Activated CD8-positive, alpha-beta T cell treated with anti-CD3 and anti-CD28 coated beads, Interleukin-2, amount 10 ng/mL, durations not matched to agents 7 days and 5 days (primary cell): ENCODE results near the gene KBTBD13. TPM values are rescaled to one million over a fixed set of nuclear protein-coding genes. Genes with fewer than 3 reads are reported as not detected.
"Not testable (repeated sequence)": the region's sequence is repeated elsewhere in the genome, so short reads cannot be mapped to it uniquely, and the experiment has no call there.

ENCODE experiments used
- ATAC-seq: fragments of 150-1000 bp; cut with Tn5 transposase; one replicate; pipeline ENCODE4 v1.10.0; 2021; ENCODE audit warnings: moderate library complexity
- CTCF ChIA-PET: fragments of 350-600 bp; sonication (Branson Sonifier 250); formaldehyde crosslinking; loops from one replicate; lab custom pipeline; 2021; ENCODE audit warnings: antibody characterized with exemption; lab: Charles Lee
- POLR2A ChIA-PET: fragments of 350-600 bp; sonication (Branson Sonifier 250); formaldehyde crosslinking; loops from one replicate; lab custom pipeline; 2021; ENCODE audit warnings: antibody characterized with exemption; lab: Charles Lee
- DNase-seq: peaks from one replicate; pipeline ENCODE4 v3.0.0-alpha.2; 2020
- H3K27ac Mint-ChIP-seq: one replicate; pipeline ENCODE4 v1.8.0; 2021; ENCODE audit warnings: mild to moderate bottlenecking, mixed read lengths
- H3K27me3 Mint-ChIP-seq: one replicate; pipeline ENCODE4 v1.8.0; 2021; ENCODE audit warnings: low read depth, mixed read lengths
- H3K36me3 Mint-ChIP-seq: one replicate; pipeline ENCODE4 v1.8.0; 2021; ENCODE audit warnings: low read depth, mixed read lengths
- H3K4me1 Mint-ChIP-seq: one replicate; pipeline ENCODE4 v1.8.0; 2021; ENCODE audit warnings: low read depth, mixed read lengths
- H3K4me3 Mint-ChIP-seq: one replicate; pipeline ENCODE4 v1.8.0; 2021; ENCODE audit warnings: mild to moderate bottlenecking, mixed read lengths
- H3K9me3 Mint-ChIP-seq: one replicate; pipeline ENCODE4 v1.8.0; 2022; ENCODE audit warnings: mixed read lengths; ENCODE audit not compliant: insufficient read depth
- total RNA-seq, 2 experiments: library from RNA; stranded (reverse); gene quantifications; one replicate each; pipeline ENCODE4 v1.2.3, GENCODE V29; 2021

The KBTBD13 gene
- total RNA-seq, 2 experiments from 2014 or later = not detected

DNA sequence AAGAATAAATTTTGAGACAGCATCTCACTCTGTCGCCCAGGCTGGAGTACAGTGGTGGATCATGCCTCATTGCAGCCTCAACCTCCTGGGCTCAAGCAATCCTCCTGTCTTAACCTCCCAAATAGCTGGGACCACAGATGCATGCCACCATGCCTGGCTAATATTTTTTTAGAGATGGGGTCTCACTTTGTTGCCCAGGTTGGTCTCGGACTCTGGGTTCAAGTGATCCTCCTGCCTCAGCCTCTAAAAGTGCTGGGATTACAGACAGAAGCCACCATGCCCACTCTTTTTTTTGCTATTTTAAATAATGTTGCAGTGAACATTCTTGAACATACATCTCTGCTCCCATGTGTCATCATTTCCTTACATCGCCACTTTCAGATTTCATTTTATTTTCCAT, 38.1 kb upstream of the KBTBD13 start:
- H3K9me3 Mint-ChIP-seq = no peaks in the 10 kb centered on the region
- ChIA-PET POLR2A (no interaction called here), CTCF (interaction anchor here (1.2 kb wide), 1 partner anchor 15 kb away, joined by 3 read pairs; no protein-coding TSS in a partner anchor)
- H3K27me3 Mint-ChIP-seq = peaks cover 3% of the 10 kb centered on the region
- no peak overlapping the region for H3K27ac Mint-ChIP-seq
- no peak for DNase-seq
- H3K4me3 Mint-ChIP-seq = no peak overlapping the region
- no peak for ATAC-seq
- H3K4me1 Mint-ChIP-seq = peaks cover 6% of the 10 kb centered on the region
- no peaks in the 10 kb centered on the region for H3K36me3 Mint-ChIP-seq

DNA sequence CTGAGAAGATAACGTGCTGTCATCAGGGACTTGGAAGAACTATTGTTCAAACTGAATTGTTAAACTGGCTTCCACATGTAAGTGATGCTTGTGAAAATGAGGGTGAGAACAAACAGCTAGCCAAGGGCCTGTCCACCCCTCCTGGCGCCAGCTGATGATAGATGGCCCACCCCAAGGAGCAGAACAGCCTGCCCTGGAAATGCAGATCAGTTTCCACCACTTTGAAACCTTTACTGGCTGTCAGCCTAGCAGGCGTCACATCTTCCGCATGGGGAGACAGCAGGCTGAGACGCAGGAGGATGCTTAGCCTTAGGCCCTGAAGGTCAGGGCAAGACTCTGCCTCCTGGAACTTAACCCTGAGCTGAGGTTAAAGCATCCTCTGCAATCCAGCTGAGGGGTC, 37.7 kb upstream of the KBTBD13 start:
- no peaks in the 10 kb centered on the region for H3K36me3 Mint-ChIP-seq
- no peak overlapping the region for H3K4me3 Mint-ChIP-seq
- ChIA-PET CTCF (interaction anchor here (1.2 kb wide), 1 partner anchor 15 kb away, joined by 3 read pairs; no protein-coding TSS in a partner anchor), POLR2A (no interaction called here)
- H3K27me3 Mint-ChIP-seq = peaks cover 3% of the 10 kb centered on the region
- no peak for DNase-seq
- H3K9me3 Mint-ChIP-seq = no peaks in the 10 kb centered on the region
- peaks cover 2% of the 10 kb centered on the region for H3K4me1 Mint-ChIP-seq
- no peak overlapping the region for H3K27ac Mint-ChIP-seq
- ATAC-seq = no peak

DNA sequence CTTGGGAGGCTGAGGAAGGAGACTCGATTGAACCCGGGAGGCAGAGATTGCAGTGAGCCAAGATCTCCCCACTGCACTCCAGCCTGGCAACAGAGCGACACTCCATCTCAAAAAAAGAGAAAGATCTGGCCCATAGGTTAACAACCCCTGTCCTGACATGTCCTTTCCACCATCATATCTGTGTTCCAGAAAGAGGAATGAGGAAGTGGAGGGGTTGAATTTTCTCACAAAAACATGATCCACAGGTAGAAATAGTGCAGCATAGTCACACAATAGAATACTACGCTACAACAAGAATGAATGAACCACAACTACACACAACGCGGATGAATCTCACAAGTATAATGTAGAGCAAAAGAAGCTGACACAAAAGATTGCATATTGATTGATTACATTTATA, 36.1 kb upstream of the KBTBD13 start:
- no peaks in the 10 kb centered on the region for H3K4me1 Mint-ChIP-seq
- peaks cover 3% of the 10 kb centered on the region for H3K27me3 Mint-ChIP-seq
- no peak for DNase-seq
- H3K9me3 Mint-ChIP-seq = no peaks in the 10 kb centered on the region
- ChIA-PET CTCF (no interaction called here), POLR2A (no interaction called here)
- no peaks in the 10 kb centered on the region for H3K36me3 Mint-ChIP-seq
- no peak overlapping the region for H3K27ac Mint-ChIP-seq
- ATAC-seq = no peak
- H3K4me3 Mint-ChIP-seq = no peak overlapping the region

DNA sequence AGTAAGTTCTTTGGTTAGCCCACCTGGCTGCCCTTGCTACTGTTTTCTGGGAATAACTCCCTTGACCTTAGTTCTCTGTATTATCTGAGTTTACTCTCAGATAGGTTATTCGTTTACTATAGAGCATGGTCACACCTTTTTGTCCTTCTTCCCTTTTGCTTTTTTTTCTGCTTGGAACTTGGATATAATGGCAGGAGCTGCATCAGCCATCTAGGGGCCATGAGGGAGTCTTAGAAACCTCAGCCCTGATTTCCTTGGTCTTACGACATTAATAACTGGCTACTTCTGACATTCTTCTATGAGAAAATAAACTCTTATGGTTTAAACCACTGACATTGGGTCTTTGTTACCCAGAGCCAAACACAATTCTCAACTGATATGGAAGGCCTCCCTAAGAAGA, 34.8 kb upstream of the KBTBD13 start:
- H3K9me3 Mint-ChIP-seq = no peaks in the 10 kb centered on the region
- ChIA-PET CTCF (interaction anchor here (1.3 to 1.8 kb wide), 2 partner anchors 42 to 256 kb away, joined by 5 to 6 read pairs; no protein-coding TSS in a partner anchor), POLR2A (interaction anchor here (0.8 kb wide), 1 partner anchor 14 kb away, joined by 3 read pairs; no protein-coding TSS in a partner anchor)
- no peaks in the 10 kb centered on the region for H3K36me3 Mint-ChIP-seq
- H3K4me3 Mint-ChIP-seq = no peak overlapping the region
- H3K4me1 Mint-ChIP-seq = no peaks in the 10 kb centered on the region
- H3K27me3 Mint-ChIP-seq = peaks cover 3% of the 10 kb centered on the region
- ATAC-seq (no peak), DNase-seq (no peak)
- no peak overlapping the region for H3K27ac Mint-ChIP-seq

DNA sequence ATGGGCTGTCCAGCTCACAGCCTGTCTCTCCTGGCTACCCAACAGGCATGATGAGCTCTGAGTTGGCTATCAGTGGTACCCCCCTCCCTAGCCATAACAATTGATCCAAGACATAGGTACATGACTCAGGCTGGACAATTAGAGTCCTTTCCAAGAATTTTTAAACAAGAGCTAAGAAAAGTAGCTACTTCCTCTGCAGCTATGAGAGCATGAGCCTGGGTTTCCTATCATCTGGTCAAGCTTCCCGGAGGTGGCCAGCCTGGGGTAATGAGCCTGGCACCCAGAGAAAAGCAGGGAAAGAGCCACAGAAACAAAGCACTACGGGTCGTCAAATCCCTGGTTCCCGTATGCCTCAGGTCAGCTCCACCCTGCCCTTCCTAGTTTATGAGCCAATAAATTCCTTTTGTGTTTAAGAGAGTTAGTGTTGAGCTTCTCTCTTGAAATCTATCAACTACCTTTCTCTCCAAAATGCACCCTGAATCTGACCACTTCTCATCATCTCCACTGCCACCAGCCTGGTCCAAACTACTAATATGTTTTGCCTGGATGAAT, 33.7 kb upstream of the KBTBD13 start:
- H3K27me3 Mint-ChIP-seq = peaks cover 3% of the 10 kb centered on the region
- H3K9me3 Mint-ChIP-seq = no peaks in the 10 kb centered on the region
- DNase-seq (no peak), ATAC-seq (no peak)
- H3K4me1 Mint-ChIP-seq = no peaks in the 10 kb centered on the region
- ChIA-PET POLR2A (interaction anchor here (1.1 kb wide), 1 partner anchor 257 kb away, joined by 4 read pairs; no protein-coding TSS in a partner anchor), CTCF (interaction anchor here (1.0 to 3.2 kb wide), 8 partner anchors 9 to 255 kb away, joined by 3 to 23 read pairs (median 5); partner anchors contain the start of gene CLPX)
- no peak overlapping the region for H3K4me3 Mint-ChIP-seq
- H3K36me3 Mint-ChIP-seq = no peaks in the 10 kb centered on the region
- no peak overlapping the region for H3K27ac Mint-ChIP-seq

DNA sequence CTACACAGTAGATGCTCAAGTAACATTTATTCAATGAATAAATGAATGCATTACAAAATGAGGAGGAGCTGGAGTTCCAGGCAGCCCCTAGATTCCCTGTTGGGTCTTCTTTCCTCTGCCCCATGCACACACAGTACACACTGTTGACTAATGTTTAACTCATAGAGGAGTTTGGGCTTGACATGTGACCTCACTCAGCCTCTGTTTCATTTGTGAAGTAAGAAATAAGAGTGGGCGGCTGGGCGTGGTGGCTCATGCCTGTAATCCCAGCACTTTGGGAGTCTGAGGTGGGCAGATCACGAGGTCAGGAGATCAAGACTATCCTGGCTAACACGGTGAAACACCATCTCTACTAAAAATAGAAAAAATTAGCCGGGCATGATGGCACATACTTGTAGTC, 32.3 kb upstream of the KBTBD13 start:
- CTCF ChIA-PET = interaction anchor here (3.2 kb wide), 1 partner anchor 10 kb away, joined by 23 read pairs; no protein-coding TSS in a partner anchor
- POLR2A ChIA-PET, H3K4me3 Mint-ChIP-seq, H3K9me3 Mint-ChIP-seq, DNase-seq, H3K27me3 Mint-ChIP-seq, H3K27ac Mint-ChIP-seq, ATAC-seq, H3K36me3 Mint-ChIP-seq, H3K4me1 Mint-ChIP-seq: not testable (repeated sequence)

DNA sequence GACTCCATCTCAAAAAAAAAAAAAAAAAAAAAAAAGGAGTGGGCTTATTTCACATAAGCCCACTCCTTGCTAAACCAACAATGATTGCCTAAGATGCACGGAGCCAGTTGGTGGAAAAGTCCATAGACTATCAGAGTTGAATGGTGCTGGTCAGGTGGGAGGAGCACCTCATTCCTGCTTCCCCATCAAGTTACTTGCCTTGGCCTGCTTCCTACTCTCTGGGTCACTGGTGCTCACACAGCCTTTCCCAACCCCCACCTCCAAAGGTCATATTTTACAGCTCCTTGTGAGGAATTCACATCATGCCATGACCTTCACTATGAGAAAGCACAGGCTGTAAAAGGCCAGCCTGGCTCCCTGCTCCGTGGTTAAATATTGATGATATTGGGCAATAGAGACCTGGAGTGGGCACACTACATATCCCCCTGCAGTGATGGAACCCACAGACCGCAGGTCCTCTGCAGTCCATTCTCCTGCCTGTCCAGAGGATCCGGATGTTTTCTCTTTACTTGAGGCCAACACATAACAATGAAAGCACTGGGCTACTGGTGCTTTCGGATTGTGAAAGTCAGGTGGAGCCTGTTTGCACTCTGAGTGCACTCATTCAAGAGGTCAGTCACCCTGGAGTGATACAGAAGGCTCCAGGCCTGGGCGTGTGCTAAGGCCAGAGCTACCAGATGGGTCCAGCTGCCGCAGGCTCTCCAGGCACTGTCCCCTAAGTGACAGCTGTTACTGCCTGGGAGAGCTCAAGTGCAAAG, 31.6 kb upstream of the KBTBD13 start, which contains the start of gene SLC51B:
Gene SLC51B (plus strand): TSS at position 664 of the 758 bp plus-strand sequence. CDS start 4,618 bp downstream, outside the sequence.
- no peak within 1 kb of the TSS for H3K4me3 Mint-ChIP-seq
- DNase-seq (no peak), ATAC-seq (no peak)
- no peak within 1 kb of the TSS for H3K27ac Mint-ChIP-seq
- ChIA-PET POLR2A (no interaction called here), CTCF (interaction anchor here (3.2 kb wide), 1 partner anchor 11 kb away, joined by 23 read pairs; no protein-coding TSS in a partner anchor)
- H3K9me3 Mint-ChIP-seq = no peaks in the 10 kb centered on the region
- peaks cover 3% of the 10 kb centered on the region for H3K27me3 Mint-ChIP-seq
- no peaks in the 10 kb centered on the region for H3K36me3 Mint-ChIP-seq
- H3K4me1 Mint-ChIP-seq = peaks cover 10% of the 10 kb centered on the region

DNA sequence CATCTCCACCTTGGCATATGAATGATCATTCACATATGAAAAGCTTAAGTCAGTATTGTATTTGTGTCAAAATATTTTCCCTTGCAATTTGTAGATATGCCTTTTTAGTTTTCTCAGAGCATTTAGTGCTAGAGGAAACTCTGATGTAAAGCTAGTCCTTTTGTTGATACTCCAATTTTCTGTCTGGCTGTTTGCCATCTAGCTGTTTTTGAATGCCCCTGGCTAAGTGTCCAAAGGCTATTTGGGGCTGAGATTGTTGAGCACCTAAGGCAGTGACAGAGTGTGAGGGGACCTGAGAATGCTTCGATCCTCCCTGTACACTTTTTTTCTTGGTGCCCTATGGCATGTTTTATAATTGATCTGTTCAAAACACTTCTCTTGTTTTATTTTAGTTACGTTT, 28.3 kb upstream of the KBTBD13 start:
- CTCF ChIA-PET = interaction anchor here (0.7 to 1.6 kb wide), 2 partner anchors 15 to 26 kb away, joined by 3 to 6 read pairs; no protein-coding TSS in a partner anchor
- no peaks in the 10 kb centered on the region for H3K9me3 Mint-ChIP-seq
- peaks cover 15% of the 10 kb centered on the region for H3K4me1 Mint-ChIP-seq
- ATAC-seq = no peak
- H3K36me3 Mint-ChIP-seq = no peaks in the 10 kb centered on the region
- H3K4me3 Mint-ChIP-seq = no peak overlapping the region
- no peak for DNase-seq
- H3K27ac Mint-ChIP-seq = no peak overlapping the region
- POLR2A ChIA-PET = no interaction called here
- peaks cover 8% of the 10 kb centered on the region for H3K27me3 Mint-ChIP-seq

DNA sequence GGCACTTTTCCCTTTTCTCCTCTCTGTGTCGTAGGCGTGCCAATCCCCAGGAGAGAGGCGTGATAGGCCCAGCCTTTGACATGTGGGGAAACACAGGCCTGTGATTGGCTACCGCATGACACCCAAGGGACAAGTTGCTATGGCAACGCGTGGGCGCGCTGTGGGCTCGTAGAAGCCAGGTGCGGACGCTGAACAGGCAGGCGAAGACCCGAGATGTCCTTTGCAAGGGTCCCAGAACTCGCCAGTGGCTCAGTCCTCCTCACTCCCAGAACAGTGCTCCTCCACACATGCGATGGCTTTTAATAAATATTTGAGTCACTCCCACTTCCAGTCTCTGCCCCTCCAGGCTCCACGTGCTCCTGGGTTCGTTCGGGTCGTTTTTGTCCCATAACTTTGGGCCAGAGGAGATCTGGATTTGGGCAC, 27.1 kb upstream of the KBTBD13 start:
- H3K9me3 Mint-ChIP-seq = no peaks in the 10 kb centered on the region
- H3K27ac Mint-ChIP-seq = no peak overlapping the region
- no peaks in the 10 kb centered on the region for H3K36me3 Mint-ChIP-seq
- ChIA-PET CTCF (no interaction called here), POLR2A (no interaction called here)
- H3K4me1 Mint-ChIP-seq = peaks cover 15% of the 10 kb centered on the region
- peaks cover 8% of the 10 kb centered on the region for H3K27me3 Mint-ChIP-seq
- DNase-seq (peak; percentile 86), ATAC-seq (peak; percentile 97)
- H3K4me3 Mint-ChIP-seq = peak overlapping the region; percentile 46

DNA sequence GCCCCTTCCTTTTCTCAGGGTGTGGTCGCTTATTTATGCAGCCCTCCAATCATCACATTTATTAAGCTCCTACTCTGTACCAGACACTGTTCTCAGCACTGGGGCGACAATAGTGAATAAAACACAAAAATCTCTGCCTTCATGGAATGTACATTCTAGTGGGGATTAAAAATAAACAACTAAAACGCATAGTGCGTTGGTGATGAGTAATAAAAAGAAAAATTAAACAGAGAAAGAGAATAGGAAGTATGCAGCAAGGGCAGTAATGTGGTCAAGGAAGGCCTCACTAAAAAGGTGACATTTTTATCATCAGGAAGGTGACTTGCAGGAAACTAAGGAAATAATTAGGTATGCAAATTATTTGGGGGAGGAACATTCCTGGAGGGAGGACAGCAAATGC, 26.3 kb upstream of the KBTBD13 start:
- Mint-ChIP-seq H3K4me3 (no peak overlapping the region), H3K36me3 (no peaks in the 10 kb centered on the region), H3K9me3 (no peaks in the 10 kb centered on the region), H3K4me1 (peaks cover 21% of the 10 kb centered on the region), H3K27me3 (peaks cover 8% of the 10 kb centered on the region), H3K27ac (no peak overlapping the region)
- no peak for ATAC-seq
- DNase-seq = no peak
- CTCF ChIA-PET = interaction anchor here (0.9 kb wide), 1 partner anchor 9 kb away, joined by 3 read pairs; no protein-coding TSS in a partner anchor
- POLR2A ChIA-PET = no interaction called here

DNA sequence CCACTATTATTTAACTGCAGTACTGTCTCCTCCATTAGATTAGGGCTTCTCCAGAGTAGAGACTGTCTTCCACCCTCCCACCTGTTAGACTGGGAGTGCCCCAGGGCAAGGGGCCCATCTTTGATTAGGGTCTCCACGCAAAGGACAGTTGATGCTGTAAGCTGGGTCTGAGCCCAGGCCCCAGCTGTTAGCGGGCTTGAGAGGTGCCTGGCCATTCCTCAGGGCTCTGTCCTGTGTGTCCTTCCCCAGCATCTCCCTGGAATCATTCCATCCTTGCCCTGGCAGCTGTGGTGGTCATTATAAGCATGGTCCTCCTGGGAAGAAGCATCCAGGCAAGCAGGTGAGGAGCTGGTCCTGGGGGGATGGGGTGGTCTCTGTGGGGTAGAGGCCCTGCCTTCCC, 25.3 kb upstream of the KBTBD13 start:
- DNase-seq (no peak), ATAC-seq (no peak)
- ChIA-PET POLR2A (no interaction called here), CTCF (interaction anchor here (0.8 to 1.6 kb wide), 2 partner anchors 27 to 50 kb away, joined by 3 read pairs; no protein-coding TSS in a partner anchor)
- Mint-ChIP-seq H3K4me3 (no peak overlapping the region), H3K27me3 (peaks cover 8% of the 10 kb centered on the region), H3K36me3 (no peaks in the 10 kb centered on the region), H3K9me3 (no peaks in the 10 kb centered on the region), H3K4me1 (peaks cover 30% of the 10 kb centered on the region), H3K27ac (no peak overlapping the region)
